Stimulated activated naive CD8-positive, alpha-beta T cell treated with anti-CD3 and anti-CD28 coated beads, Interleukin-15, Interleukin-2, amounts not matched to agents 100 U/mL and 50 U/mL, for 24 hours (primary cell): ENCODE data around the gene DLK2.
"Not testable (repeated sequence)": the region's sequence is repeated elsewhere in the genome, so short reads cannot be mapped to it uniquely, and the experiment has no call there.

ENCODE experiments used
- ATAC-seq: fragments of 150-1000 bp; cut with Tn5 transposase; one replicate; pipeline ENCODE4 v1.10.0; 2021
- DNase-seq: peaks from one replicate; pipeline ENCODE4 v3.0.0; 2021

DLK2 gene

GRCh38 chr6:43455531-43456428, at the start of gene DLK2:
TSS of gene DLK2 (minus strand) at chr6:43455548. CDS start at chr6:43454825, 723 bp downstream.
- DNase-seq: peak; percentile 56

GRCh38 chr6:43503443-43503842, 48.1 kb upstream of the DLK2 start:
- DNase-seq (no peak), ATAC-seq (no peak)

More at GRCh38 chr6:43455531-43456428, at the start of gene DLK2:
- peak; percentile 53 for ATAC-seq

GRCh38 chr6:43502666-43503065, 47.3 kb upstream of the DLK2 start:
- ATAC-seq: no peak
- no peak for DNase-seq

GRCh38 chr6:43500921-43501320, 45.6 kb upstream of the DLK2 start:
- ATAC-seq (no peak), DNase-seq (no peak)

- DNase-seq: no peak
Measured at GRCh38 chr6:43499028-43499815, 43.9 kb upstream of the DLK2 start.

GRCh38 chr6:43498291-43498690, 42.9 kb upstream of the DLK2 start:
- not testable (repeated sequence) for ATAC-seq, DNase-seq

More at GRCh38 chr6:43499028-43499815, 43.9 kb upstream of the DLK2 start:
- ATAC-seq: no peak

- no peak for ATAC-seq
- no peak for DNase-seq
Measured at GRCh38 chr6:43497689-43498088, 42.3 kb upstream of the DLK2 start.

GRCh38 chr6:43497129-43497396, 41.7 kb upstream of the DLK2 start:
- ATAC-seq (no peak), DNase-seq (no peak)

- ATAC-seq: no peak
- no peak for DNase-seq
Measured at GRCh38 chr6:43496370-43497128, 41.2 kb upstream of the DLK2 start.

- DNase-seq (no peak), ATAC-seq (no peak)
Measured at GRCh38 chr6:43495409-43495941, 40.1 kb upstream of the DLK2 start.

- DNase-seq: no peak
Measured at GRCh38 chr6:43494766-43495165, 39.4 kb upstream of the DLK2 start.

GRCh38 chr6:43494321-43494720, 39.0 kb upstream of the DLK2 start:
- ATAC-seq (no peak), DNase-seq (no peak)

More at GRCh38 chr6:43494766-43495165, 39.4 kb upstream of the DLK2 start:
- ATAC-seq: no peak

- no peak for DNase-seq
- no peak for ATAC-seq
Measured at GRCh38 chr6:43493833-43494232, 38.5 kb upstream of the DLK2 start.

- ATAC-seq: no peak
- no peak for DNase-seq
Measured at GRCh38 chr6:43493230-43493629, 37.9 kb upstream of the DLK2 start.

- DNase-seq: no peak
- ATAC-seq: no peak
Measured at GRCh38 chr6:43492673-43493072, 37.3 kb upstream of the DLK2 start.

GRCh38 chr6:43491750-43492661, 36.7 kb upstream of the DLK2 start:
- DNase-seq: no peak
- no peak for ATAC-seq

- no peak for DNase-seq
- ATAC-seq: no peak
Measured at GRCh38 chr6:43490523-43490939, 35.2 kb upstream of the DLK2 start.

- DNase-seq: no peak
- ATAC-seq: no peak
Measured at GRCh38 chr6:43489277-43490072, 34.1 kb upstream of the DLK2 start.

GRCh38 chr6:43488667-43489276, 33.4 kb upstream of the DLK2 start:
- no peak for DNase-seq
- no peak for ATAC-seq
